Measurements from ENCODE around the gene PIGT. TPM values are rescaled to one million over a fixed set of nuclear protein-coding genes. Genes with fewer than 3 reads are reported as not detected.

Gene PIGT
- total RNA-seq, 1 experiment from 2014 or later, result 63.7 TPM

DNA sequence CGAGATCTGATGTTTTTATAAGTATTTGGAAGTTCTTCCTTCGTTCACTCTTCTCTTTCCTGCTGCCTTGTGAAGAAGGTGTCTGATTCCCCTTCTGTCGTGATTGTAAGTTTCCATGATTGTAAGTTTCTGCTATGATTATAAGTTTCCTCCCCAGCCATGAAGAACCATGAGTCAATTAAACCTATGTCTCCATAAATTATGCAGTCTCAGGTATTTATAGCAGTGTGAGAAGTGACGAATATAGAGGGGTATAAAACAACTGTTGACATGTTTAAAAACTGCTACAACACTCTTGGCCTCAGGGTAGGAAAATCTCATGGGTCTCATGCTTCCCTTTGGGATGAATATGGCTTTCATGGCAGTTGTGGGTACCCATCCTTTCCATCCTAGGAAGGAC is 47.8 kb downstream of the PIGT start (continued):
- TF ChIP-seq, protein P1, sequence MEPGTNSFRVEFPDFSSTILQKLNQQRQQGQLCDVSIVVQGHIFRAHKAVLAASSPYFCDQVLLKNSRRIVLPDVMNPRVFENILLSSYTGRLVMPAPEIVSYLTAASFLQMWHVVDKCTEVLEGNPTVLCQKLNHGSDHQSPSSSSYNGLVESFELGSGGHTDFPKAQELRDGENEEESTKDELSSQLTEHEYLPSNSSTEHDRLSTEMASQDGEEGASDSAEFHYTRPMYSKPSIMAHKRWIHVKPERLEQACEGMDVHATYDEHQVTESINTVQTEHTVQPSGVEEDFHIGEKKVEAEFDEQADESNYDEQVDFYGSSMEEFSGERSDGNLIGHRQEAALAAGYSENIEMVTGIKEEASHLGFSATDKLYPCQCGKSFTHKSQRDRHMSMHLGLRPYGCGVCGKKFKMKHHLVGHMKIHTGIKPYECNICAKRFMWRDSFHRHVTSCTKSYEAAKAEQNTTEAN (CRISPR knock-in tag; IDR thresholded peaks at IDR 0.05), result no peak
- TF ChIP-seq OVOL2 (CRISPR knock-in tag; IDR thresholded peaks at IDR 0.05; ENCODE audit: borderline replicate concordance), result no peak
- no peak for TF ChIP-seq ZNF219 (CRISPR knock-in tag; IDR thresholded peaks at IDR 0.05; ENCODE audit: borderline replicate concordance)

DNA sequence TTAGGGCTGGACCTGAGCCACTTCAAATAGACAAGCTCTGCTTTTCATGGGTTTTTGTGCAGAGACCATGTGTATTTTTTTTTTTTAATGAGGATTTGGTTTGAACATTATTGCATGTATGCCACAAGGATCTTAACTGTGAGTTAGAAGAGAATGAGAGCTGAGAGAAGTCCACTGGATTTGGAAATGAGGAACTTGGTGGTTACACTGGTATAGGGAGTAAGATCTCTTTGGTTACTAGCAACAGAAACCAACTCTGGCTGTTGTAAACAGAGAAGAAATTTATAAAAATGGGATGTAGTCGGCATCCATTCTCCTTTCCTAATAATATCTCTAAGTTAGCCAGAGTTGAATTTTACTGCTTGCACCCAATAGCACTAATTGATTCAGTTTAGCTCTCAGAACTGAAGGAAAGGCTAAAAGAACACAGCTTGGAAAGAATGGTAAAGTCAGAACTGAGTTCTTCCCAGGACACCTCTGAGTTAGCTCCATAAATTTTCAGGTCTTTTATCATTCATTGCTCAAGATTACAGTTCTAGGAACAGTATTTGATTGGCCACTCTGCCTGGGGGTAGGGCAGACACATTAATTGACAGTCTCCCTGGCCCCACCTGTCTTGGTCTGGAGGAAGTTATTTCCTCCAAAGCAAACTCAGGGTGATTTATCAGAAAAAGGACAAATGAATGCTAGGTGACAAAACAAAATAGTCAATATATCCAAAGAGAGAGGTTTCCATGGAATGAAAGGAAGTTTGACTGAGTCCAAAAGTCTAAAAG is 49.7 kb downstream of the PIGT start:
- H3K27me3 Mint-ChIP-seq (ENCODE audit: low read depth), result peaks cover 7% of the 10 kb centered on the region; the same call in 1 of the 2 replicates
- H3K4me3 Mint-ChIP-seq, result no peak overlapping the region
- peaks cover 30% of the 10 kb centered on the region for H3K4me1 Mint-ChIP-seq
- ATAC-seq (no peak), DNase-seq (ENCODE audit: low spot score) (no peak)
- H3K27ac Mint-ChIP-seq, result no peak overlapping the region
- TF ChIP-seq ZNF416 (CRISPR knock-in tag; IDR thresholded peaks at IDR 0.05) (no peak), GABPB1 (CRISPR knock-in tag; IDR thresholded peaks at IDR 0.05) (no peak)
- no peaks in the 10 kb centered on the region for H3K36me3 Mint-ChIP-seq
- no peaks in the 10 kb centered on the region for H3K9me3 Mint-ChIP-seq
- ChIA-PET CTCF (interaction anchor here (0.6 to 4.2 kb wide), 14 partner anchors 14 to 327 kb away, joined by 3 to 25 read pairs (median 5); partner anchors contain the start of genes MATN4 and SYS1), POLR2A (interaction anchor here (0.9 kb wide), 1 partner anchor 22 kb away, joined by 3 read pairs; no protein-coding TSS in a partner anchor)

DNA sequence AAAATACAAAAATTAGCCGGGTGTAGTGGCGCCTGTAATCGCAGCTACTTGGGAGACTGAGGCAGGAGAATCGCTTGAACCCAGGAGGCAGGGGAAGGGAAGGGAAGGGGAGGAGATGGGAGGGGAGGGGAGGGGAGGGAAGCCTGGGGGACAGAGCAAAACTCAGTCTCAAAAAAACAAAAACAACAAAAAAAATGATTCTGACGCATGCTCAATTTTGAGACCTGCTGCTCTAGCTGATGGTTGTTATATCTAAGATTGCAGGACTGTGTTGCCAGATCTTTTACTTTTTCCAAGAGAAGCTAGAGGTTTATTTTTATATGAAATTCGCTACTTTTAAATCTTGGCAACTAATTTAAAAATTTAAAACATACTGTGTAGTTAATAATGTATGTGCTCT is 51.2 kb downstream of the PIGT start:
- Mint-ChIP-seq H3K4me3 (no peak overlapping the region), H3K27ac (no peak overlapping the region), H3K9me3 (no peaks in the 10 kb centered on the region), H3K36me3 (peaks cover 12% of the 10 kb centered on the region), H3K27me3 (ENCODE audit: low read depth) (peaks cover 7% of the 10 kb centered on the region), H3K4me1 (peaks cover 39% of the 10 kb centered on the region)
- ATAC-seq, result no peak
- no peak for DNase-seq (ENCODE audit: low spot score)
- TF ChIP-seq, protein P2, sequence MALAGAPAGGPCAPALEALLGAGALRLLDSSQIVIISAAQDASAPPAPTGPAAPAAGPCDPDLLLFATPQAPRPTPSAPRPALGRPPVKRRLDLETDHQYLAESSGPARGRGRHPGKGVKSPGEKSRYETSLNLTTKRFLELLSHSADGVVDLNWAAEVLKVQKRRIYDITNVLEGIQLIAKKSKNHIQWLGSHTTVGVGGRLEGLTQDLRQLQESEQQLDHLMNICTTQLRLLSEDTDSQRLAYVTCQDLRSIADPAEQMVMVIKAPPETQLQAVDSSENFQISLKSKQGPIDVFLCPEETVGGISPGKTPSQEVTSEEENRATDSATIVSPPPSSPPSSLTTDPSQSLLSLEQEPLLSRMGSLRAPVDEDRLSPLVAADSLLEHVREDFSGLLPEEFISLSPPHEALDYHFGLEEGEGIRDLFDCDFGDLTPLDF (CRISPR knock-in tag; IDR thresholded peaks at IDR 0.05), result no peak
- TF ChIP-seq ZNF121 (CRISPR knock-in tag; IDR thresholded peaks at IDR 0.05), result no peak
- no peak for TF ChIP-seq NR1H2 (CRISPR knock-in tag; IDR thresholded peaks at IDR 0.05)
- TF ChIP-seq, protein P3, sequence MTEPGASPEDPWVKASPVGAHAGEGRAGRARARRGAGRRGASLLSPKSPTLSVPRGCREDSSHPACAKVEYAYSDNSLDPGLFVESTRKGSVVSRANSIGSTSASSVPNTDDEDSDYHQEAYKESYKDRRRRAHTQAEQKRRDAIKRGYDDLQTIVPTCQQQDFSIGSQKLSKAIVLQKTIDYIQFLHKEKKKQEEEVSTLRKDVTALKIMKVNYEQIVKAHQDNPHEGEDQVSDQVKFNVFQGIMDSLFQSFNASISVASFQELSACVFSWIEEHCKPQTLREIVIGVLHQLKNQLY (CRISPR knock-in tag; IDR thresholded peaks at IDR 0.05), result no peak
- no peak for TF ChIP-seq NFYB (CRISPR knock-in tag; conservative IDR thresholded peaks at IDR 0.05; ENCODE audit: low read depth)
- no peak for TF ChIP-seq ZNF671 (CRISPR knock-in tag; IDR thresholded peaks at IDR 0.05)
- no peak for TF ChIP-seq CREB1 (CRISPR knock-in tag; IDR thresholded peaks at IDR 0.05)
- CTCF ChIA-PET, result interaction anchor here (0.6 to 4.2 kb wide), 13 partner anchors 8 to 304 kb away, joined by 3 to 24 read pairs (median 5); no protein-coding TSS in a partner anchor
- POLR2A ChIA-PET, result no interaction called here

DNA sequence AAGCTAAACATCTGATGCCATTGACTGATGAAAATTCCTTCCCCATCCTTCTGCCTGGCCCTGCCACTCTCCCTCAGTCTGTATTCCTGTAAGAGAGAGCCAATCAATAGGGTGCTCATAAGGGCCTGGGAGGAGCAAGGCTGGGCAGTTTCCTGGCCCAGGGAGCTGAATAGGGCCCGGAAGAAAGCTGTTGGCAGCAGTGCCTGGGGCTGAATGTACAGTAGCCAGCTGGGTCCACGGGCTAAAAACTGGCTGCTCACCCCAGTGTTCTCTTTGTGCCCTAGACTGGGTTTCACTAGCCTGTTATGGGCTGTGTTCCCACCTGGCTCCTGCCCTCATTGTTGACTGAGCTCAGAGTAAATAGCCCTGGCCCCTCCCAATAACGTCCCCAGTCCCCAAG is 51.9 kb downstream of the PIGT start:
- H3K9me3 Mint-ChIP-seq, result no peaks in the 10 kb centered on the region
- peaks cover 39% of the 10 kb centered on the region for H3K4me1 Mint-ChIP-seq
- POLR2A ChIA-PET, result no interaction called here
- TF ChIP-seq ZNF138 (CRISPR knock-in tag; conservative IDR thresholded peaks at IDR 0.05) (no peak), KAT7 (CRISPR knock-in tag; IDR thresholded peaks at IDR 0.05; ENCODE audit: borderline replicate concordance) (no peak), FOXP1 (CRISPR knock-in tag; IDR thresholded peaks at IDR 0.05; ENCODE audit: borderline replicate concordance) (no peak), SMAD3 (CRISPR knock-in tag; IDR thresholded peaks at IDR 0.05; ENCODE audit: borderline replicate concordance) (no peak)
- TF ChIP-seq, protein P3 (CRISPR knock-in tag; IDR thresholded peaks at IDR 0.05), result no peak
- TF ChIP-seq, protein P4, sequence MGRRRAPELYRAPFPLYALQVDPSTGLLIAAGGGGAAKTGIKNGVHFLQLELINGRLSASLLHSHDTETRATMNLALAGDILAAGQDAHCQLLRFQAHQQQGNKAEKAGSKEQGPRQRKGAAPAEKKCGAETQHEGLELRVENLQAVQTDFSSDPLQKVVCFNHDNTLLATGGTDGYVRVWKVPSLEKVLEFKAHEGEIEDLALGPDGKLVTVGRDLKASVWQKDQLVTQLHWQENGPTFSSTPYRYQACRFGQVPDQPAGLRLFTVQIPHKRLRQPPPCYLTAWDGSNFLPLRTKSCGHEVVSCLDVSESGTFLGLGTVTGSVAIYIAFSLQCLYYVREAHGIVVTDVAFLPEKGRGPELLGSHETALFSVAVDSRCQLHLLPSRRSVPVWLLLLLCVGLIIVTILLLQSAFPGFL (CRISPR knock-in tag; IDR thresholded peaks at IDR 0.05; ENCODE audit: borderline replicate concordance), result no peak
- TF ChIP-seq, protein P5, sequence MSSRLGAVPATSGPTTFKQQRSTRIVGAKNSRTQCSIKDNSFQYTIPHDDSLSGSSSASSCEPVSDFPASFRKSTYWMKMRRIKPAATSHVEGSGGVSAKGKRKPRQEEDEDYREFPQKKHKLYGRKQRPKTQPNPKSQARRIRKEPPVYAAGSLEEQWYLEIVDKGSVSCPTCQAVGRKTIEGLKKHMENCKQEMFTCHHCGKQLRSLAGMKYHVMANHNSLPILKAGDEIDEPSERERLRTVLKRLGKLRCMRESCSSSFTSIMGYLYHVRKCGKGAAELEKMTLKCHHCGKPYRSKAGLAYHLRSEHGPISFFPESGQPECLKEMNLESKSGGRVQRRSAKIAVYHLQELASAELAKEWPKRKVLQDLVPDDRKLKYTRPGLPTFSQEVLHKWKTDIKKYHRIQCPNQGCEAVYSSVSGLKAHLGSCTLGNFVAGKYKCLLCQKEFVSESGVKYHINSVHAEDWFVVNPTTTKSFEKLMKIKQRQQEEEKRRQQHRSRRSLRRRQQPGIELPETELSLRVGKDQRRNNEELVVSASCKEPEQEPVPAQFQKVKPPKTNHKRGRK (CRISPR knock-in tag; IDR thresholded peaks at IDR 0.05; ENCODE audit: borderline replicate concordance), result no peak
- DNase-seq (ENCODE audit: low spot score) (no peak), ATAC-seq (peak; percentile 12; the same call in 1 of the 2 replicates)
- H3K4me3 Mint-ChIP-seq, result no peak overlapping the region
- no peak overlapping the region for H3K27ac Mint-ChIP-seq
- peaks cover 7% of the 10 kb centered on the region for H3K27me3 Mint-ChIP-seq (ENCODE audit: low read depth)
- H3K36me3 Mint-ChIP-seq, result peaks cover 19% of the 10 kb centered on the region
- CTCF ChIA-PET, result interaction anchor here (0.5 to 4.2 kb wide), 12 partner anchors 9 to 303 kb away, joined by 3 to 24 read pairs (median 4); no protein-coding TSS in a partner anchor
